GM18870 (cell line): ENCODE data around the gene CEP95.
"Not testable (repeated sequence)": the region's sequence is repeated elsewhere in the genome, so short reads cannot be mapped to it uniquely, and the experiment has no call there.

Source experiments
- ATAC-seq: cut with Tn5 transposase; IDR thresholded peaks from one replicate; pipeline ENCODE4 v1.9.1; 2021; ENCODE audit warnings: moderate library complexity; ENCODE audit not compliant: unreplicated experiment

CEP95 gene

GRCh38 chr17:64506576-64507412 is at the start of gene CEP95:
Gene CEP95, plus strand, starts transcription at chr17:64506977. Its CDS starts 121 bp downstream, at chr17:64507098.
- peak; percentile 56 for ATAC-seq

GRCh38 chr17:64457156-64457555 is 49.6 kb upstream of the CEP95 start:
- no peak for ATAC-seq

GRCh38 chr17:64458756-64459155 is 48.0 kb upstream of the CEP95 start:
- ATAC-seq = no peak

GRCh38 chr17:64459284-64459747 is 47.5 kb upstream of the CEP95 start:
- ATAC-seq = no peak

- not testable (repeated sequence) for ATAC-seq
Observed at GRCh38 chr17:64459818-64460217, 47.0 kb upstream of the CEP95 start.

- no peak for ATAC-seq
Observed at GRCh38 chr17:64460955-64461354, 45.8 kb upstream of the CEP95 start.

GRCh38 chr17:64461788-64462187 is 45.0 kb upstream of the CEP95 start:
- no peak for ATAC-seq

GRCh38 chr17:64466019-64466735 is 40.6 kb upstream of the CEP95 start:
- no peak for ATAC-seq

- not testable (repeated sequence) for ATAC-seq
Observed at GRCh38 chr17:64466834-64467233, 39.9 kb upstream of the CEP95 start.

- ATAC-seq = no peak
Observed at GRCh38 chr17:64470625-64471024, 36.2 kb upstream of the CEP95 start.

GRCh38 chr17:64471440-64471839 is 35.3 kb upstream of the CEP95 start:
- ATAC-seq = no peak

GRCh38 chr17:64472564-64472963 is 34.2 kb upstream of the CEP95 start:
- ATAC-seq = no peak

- no peak for ATAC-seq
Observed at GRCh38 chr17:64477849-64478248, 28.9 kb upstream of the CEP95 start.

- no peak for ATAC-seq
Observed at GRCh38 chr17:64480951-64481350, 25.8 kb upstream of the CEP95 start.

- no peak for ATAC-seq
Observed at GRCh38 chr17:64484380-64484779, 22.4 kb upstream of the CEP95 start.

GRCh38 chr17:64488301-64488700 is 18.5 kb upstream of the CEP95 start:
- ATAC-seq = no peak

GRCh38 chr17:64491034-64491860 is 15.5 kb upstream of the CEP95 start:
- ATAC-seq = no peak

- no peak for ATAC-seq
Observed at GRCh38 chr17:64491994-64492393, 14.8 kb upstream of the CEP95 start.

- no peak for ATAC-seq
Observed at GRCh38 chr17:64492481-64493109, 14.2 kb upstream of the CEP95 start.

- ATAC-seq = no peak
Observed at GRCh38 chr17:64494121-64494520, 12.7 kb upstream of the CEP95 start.

- ATAC-seq = not testable (repeated sequence)
Observed at GRCh38 chr17:64495300-64495699, 11.5 kb upstream of the CEP95 start.
